ENCODE data around the gene MARK2.

The MARK2 gene

DNA sequence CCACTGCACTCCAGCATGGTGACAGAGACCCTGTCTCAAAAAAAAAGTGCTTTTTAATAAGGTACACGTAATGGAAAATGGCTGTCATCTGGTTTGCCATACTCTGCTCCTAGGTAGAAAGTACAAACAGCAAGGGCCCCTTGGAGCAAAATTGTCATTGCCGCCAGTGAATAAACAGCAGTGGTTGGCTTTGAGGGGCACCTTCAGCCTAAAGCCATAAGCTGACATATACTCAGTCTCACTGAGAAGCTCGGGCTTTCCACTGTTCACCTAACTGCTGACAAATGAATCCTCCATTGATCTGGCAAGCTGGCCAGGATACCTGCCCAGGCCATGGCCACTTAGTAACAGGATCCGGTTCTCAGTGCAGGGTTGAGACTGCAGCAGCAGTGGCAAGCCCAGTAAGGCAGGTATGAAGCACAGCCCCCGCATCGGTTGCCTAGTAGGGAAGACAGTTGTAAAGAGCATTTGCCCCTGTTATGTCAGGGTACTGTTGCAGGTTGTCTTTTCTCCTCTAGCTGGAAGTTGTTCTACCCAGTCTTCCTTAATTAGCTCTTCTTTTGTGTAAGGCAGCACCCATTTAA, 38.8 kb downstream of the MARK2 start:
- FAIRE-seq (no peak), DNase-seq (ENCODE audit: insufficient read length, low spot score) (no peak)

GRCh38 chr11:63879598-63880402, 40.9 kb downstream of the MARK2 start:
- FAIRE-seq, result no peak

GRCh38 chr11:63880403-63880790, 41.5 kb downstream of the MARK2 start:
- DNase-seq (ENCODE audit: insufficient read length, low spot score) (no peak), FAIRE-seq (no peak)

More at GRCh38 chr11:63879598-63880402, 40.9 kb downstream of the MARK2 start:
- no peak for DNase-seq (ENCODE audit: insufficient read length, low spot score)

- FAIRE-seq (no peak), DNase-seq (ENCODE audit: insufficient read length, low spot score) (no peak)
Observed at GRCh38 chr11:63882555-63883242, 43.8 kb downstream of the MARK2 start.

GRCh38 chr11:63883791-63884190, 44.9 kb downstream of the MARK2 start:
- DNase-seq (ENCODE audit: insufficient read length, low spot score) (no peak), FAIRE-seq (no peak)

GRCh38 chr11:63884196-63884932, 45.5 kb downstream of the MARK2 start:
- FAIRE-seq, result no peak
- no peak for DNase-seq (ENCODE audit: insufficient read length, low spot score)

DNA sequence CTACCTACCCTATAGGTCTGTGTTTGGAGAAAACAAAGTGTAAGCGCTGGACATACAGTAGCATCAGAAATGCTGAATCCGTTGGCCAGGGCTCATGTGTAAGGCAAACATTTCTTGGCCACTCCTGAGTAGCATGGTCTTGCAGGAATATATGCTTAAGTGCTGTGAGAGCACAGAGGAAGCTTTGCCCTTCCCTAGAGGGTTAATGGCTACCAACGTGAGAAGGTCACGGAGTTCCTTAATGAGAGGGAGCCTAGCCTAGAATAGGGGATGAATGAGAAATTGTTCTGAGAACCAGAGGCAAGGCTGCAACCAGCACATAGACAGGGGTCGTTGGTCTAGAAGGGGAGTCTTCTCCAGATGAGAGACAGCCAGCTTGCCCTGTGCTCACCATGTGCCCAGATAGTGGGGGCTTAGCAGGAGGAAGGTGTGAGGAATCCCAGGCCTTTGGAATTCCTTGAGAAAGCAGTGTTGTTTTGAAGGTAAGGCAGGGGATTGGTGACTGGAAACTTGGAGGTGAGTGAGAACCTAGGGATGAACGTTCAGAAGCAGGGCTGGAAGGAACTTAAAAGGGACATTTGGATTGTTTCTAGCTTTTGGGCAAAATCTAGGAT, 48.6 kb downstream of the MARK2 start:
- FAIRE-seq, result no peak
- no peak for DNase-seq (ENCODE audit: insufficient read length, low spot score)

- DNase-seq (ENCODE audit: insufficient read length, low spot score) (no peak), FAIRE-seq (no peak)
Observed at GRCh38 chr11:63888170-63889086, 49.5 kb downstream of the MARK2 start.

DNA sequence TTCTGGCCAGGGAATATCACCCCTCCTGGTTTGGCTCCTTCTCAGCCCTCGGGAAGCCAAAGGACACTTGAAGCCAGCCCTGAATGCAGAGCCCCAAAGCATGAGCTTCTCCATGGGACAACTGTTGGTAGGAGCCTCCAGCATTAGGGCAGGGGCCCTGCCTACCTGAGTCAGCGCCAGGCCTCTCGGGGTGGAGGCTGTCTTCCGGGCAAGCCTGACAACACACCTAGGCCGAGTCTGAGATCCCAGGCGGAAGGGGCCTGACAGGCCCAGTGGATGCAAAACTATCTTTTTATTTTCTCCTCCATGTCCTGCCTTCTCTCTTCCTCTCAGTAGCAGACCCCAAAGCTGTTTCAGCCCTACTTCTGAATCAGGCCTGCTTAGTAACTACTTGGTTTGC, 50.4 kb downstream of the MARK2 start:
- no peak for FAIRE-seq
- no peak for DNase-seq (ENCODE audit: insufficient read length, low spot score)

DNA sequence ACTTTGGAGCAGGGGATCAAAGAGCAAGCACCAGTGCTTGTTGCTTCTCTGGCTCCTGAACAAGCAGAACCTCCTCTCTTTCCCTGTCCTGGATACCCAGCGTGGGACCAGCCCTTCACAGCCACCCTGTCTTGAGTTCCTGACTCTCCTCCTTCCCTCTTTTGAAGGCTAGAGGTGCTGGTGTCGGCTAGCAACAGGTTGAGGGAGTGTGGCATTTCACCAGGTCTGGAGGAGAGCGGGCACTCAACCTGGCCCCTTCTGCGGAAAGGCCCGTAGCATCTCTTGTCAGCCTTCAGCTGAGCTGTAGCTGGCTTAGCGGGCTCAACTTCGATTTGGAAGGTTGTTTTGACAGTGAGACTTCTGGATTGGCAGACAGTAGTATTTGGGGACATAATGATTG, 51.5 kb downstream of the MARK2 start:
- DNase-seq (ENCODE audit: insufficient read length, low spot score) (no peak), FAIRE-seq (no peak)

- no peak for DNase-seq (ENCODE audit: insufficient read length, low spot score)
- no peak for FAIRE-seq
Observed at GRCh38 chr11:63892228-63892627, 53.3 kb downstream of the MARK2 start.

DNA sequence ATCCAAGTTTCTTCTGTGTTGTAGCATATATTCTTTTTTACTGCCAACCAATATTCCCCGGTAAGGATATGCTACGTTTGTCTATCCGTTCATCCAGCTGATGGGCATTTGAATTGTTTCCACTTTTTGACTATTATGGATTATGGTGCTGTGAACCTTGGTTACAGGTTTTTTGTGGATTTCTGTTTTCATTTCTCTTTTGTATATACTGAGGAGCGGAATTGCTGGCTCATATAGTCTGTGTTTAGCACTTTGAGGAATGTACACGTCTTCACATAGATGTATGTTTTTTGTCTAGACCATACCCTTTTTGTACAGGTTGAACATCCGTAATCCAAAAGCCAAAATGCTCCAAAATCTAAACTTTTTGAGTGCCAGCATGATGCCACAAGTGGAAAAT, 54.4 kb downstream of the MARK2 start:
- no peak for DNase-seq (ENCODE audit: insufficient read length, low spot score)
- no peak for FAIRE-seq

DNA sequence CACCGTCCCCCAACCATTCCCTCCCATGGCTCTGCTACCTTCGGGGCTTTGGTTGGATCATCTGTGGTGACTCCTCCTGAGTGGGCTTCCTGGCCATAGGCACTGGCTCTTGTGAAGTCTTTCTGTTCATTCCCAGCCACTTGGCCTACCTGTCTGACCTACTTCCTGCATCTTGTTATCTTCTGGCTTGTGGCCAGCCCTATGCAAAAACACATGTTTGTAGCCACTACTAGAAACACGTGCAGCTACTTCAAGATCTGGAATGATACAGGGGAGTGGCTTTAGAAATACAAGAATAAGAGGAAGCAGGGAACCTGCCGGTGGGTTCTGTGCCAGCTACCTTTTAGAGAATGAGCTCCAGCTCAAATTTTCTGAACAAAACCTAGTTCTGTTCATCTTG, 57.2 kb downstream of the MARK2 start:
- FAIRE-seq (no peak), DNase-seq (ENCODE audit: insufficient read length, low spot score) (no peak)

- FAIRE-seq (no peak), DNase-seq (ENCODE audit: insufficient read length, low spot score) (no peak)
Observed at GRCh38 chr11:63897459-63898146, 58.7 kb downstream of the MARK2 start.

DNA sequence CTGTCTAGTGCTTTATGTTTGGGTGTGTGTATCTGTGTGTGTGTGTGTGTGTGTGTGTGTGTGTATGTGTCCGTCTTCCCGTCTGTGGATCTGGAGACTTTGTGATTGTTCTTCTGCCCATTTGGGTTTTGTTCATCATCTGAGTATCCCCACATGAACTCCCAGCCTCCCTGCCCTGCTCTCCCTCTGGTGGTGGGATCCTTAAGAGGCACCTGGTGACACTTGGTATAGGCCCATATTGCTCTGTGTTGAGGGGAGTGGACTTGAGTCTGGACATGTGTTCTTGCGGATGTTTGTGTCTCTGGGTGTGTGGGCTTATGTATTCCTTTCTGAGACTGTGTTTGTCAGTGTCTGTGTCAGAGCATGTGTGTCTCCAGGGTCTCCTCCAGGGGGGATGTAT, 62.8 kb downstream of the MARK2 start:
- DNase-seq (ENCODE audit: insufficient read length, low spot score) (no peak), FAIRE-seq (no peak)

DNA sequence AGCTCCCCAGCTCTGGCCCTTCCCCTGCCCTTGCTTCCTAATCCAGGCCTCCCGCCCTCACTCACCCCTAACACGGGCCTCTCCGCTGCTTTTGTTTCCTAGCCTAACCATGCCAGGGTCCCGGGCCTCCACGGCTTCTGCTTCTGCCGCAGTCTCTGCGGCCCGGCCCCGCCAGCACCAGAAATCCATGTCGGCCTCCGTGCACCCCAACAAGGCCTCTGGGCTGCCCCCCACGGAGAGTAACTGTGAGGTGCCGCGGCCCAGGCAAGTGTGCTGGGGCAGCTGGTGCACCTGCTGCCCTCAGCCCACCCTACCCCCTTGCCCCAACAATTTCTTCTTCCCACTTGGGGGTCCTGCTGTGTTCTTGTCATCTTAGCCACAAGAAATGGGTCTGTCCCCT, 65.0 kb downstream of the MARK2 start:
- DNase-seq (ENCODE audit: insufficient read length, low spot score), result no peak
- FAIRE-seq, result no peak

DNA sequence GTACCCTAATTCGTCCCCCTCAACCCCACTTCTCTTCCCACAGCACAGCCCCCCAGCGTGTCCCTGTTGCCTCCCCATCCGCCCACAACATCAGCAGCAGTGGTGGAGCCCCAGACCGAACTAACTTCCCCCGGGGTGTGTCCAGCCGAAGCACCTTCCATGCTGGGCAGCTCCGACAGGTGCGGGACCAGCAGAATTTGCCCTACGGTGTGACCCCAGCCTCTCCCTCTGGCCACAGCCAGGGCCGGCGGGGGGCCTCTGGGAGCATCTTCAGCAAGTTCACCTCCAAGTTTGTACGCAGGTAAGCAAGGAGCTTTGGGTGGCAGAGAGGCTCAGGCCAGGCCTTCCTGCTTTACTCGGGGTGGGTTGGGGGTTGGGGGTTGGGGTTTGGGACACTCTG, 65.8 kb downstream of the MARK2 start:
- DNase-seq (ENCODE audit: insufficient read length, low spot score) (no peak), FAIRE-seq (no peak)

DNA sequence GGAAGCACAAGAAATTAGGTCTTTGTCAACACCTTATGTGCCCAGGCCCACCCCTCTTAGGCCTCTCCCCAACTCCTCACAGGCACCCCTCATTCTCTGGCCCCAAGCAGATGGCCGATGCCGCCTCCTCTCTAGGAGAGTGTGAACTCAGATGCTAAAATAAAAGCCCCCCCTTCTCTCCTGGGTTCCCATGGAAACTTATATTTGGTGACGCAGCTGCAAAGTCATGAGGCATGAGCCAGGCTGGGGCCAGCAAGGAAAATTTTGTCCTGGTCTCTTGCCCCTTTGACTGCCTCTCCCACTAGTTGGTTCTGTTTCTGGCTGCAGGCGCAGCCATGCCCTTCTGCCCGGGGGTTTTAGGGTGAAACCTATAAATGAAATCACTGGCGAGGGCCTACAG, 66.3 kb downstream of the MARK2 start:
- DNase-seq (ENCODE audit: insufficient read length, low spot score), result no peak
- no peak for FAIRE-seq

GRCh38 chr11:63906087-63906486, 67.2 kb downstream of the MARK2 start:
- no peak for FAIRE-seq

More at GRCh38 chr11:63906087-63906486, 67.2 kb downstream of the MARK2 start:
- DNase-seq (ENCODE audit: insufficient read length, low spot score), result no peak
